ENCODE measurements around the gene TMEM127. TPM values are rescaled to one million over a fixed set of nuclear protein-coding genes. Genes with fewer than 3 reads are reported as not detected.

TMEM127 gene
- total RNA-seq, 1 experiment from 2014 or later, result 25.5 TPM

GRCh38 chr2:96274355-96275056 is 8.7 kb upstream of the TMEM127 start:
- no peaks in the 10 kb centered on the region for H3K9me3 ChIP-seq (ENCODE audit: low read depth, low read length, poor library complexity, severe bottlenecking)
- H3K4me1 ChIP-seq (ENCODE audit: insufficient read depth, low read length, poor library complexity, severe bottlenecking), result no peaks in the 10 kb centered on the region
- CTCF ChIA-PET, result no interaction called here
- no peak overlapping the region for H3K27ac ChIP-seq (ENCODE audit: low read depth, low read length, poor library complexity, severe bottlenecking)
- DNase-seq (ENCODE audit: low spot score), result no peak
- BruUV-seq (replicated peaks), result TSS peak; percentile 66
- no peak overlapping the region for H3K4me3 ChIP-seq (ENCODE audit: low read depth, low read length, poor library complexity, severe bottlenecking)
- intact Hi-C loops (cut with micrococcal nuclease; ENCODE audit: unreplicated experiment), result no loop called here
- H3K36me3 ChIP-seq (ENCODE audit: insufficient read depth, low read length, poor library complexity, severe bottlenecking), result peaks cover 69% of the 10 kb centered on the region
- POLR2A ChIA-PET (ENCODE audit: low non-redundant PET), result no interaction called here
- H3K27me3 ChIP-seq (replicated peaks; ENCODE audit: insufficient read depth, low read depth, low read length, poor library complexity), result no peaks in the 10 kb centered on the region
- TF ChIP-seq EZH2 (IDR thresholded peaks at IDR 0.05; ENCODE audit: borderline replicate concordance, low read depth, low read length, poor library complexity, severe bottlenecking), result no peak
- no peak for TF ChIP-seq CTCF (conservative IDR thresholded peaks at IDR 0.05; ENCODE audit: low read depth, low read length)

GRCh38 chr2:96273763-96274162 is 8.0 kb upstream of the TMEM127 start:
- H3K27me3 ChIP-seq (replicated peaks; ENCODE audit: insufficient read depth, low read depth, low read length, poor library complexity), result no peaks in the 10 kb centered on the region
- ChIA-PET POLR2A (ENCODE audit: low non-redundant PET) (no interaction called here), CTCF (no interaction called here)
- peaks cover 69% of the 10 kb centered on the region for H3K36me3 ChIP-seq (ENCODE audit: insufficient read depth, low read length, poor library complexity, severe bottlenecking)
- no peak for DNase-seq (ENCODE audit: low spot score)
- H3K4me3 ChIP-seq (ENCODE audit: low read depth, low read length, poor library complexity, severe bottlenecking), result no peak overlapping the region
- intact Hi-C loops (cut with micrococcal nuclease; ENCODE audit: unreplicated experiment), result no loop called here
- no peak overlapping the region for H3K27ac ChIP-seq (ENCODE audit: low read depth, low read length, poor library complexity, severe bottlenecking)
- H3K4me1 ChIP-seq (ENCODE audit: insufficient read depth, low read length, poor library complexity, severe bottlenecking), result no peaks in the 10 kb centered on the region
- TF ChIP-seq EZH2 (IDR thresholded peaks at IDR 0.05; ENCODE audit: borderline replicate concordance, low read depth, low read length, poor library complexity, severe bottlenecking) (no peak), CTCF (conservative IDR thresholded peaks at IDR 0.05; ENCODE audit: low read depth, low read length) (no peak)
- H3K9me3 ChIP-seq (ENCODE audit: low read depth, low read length, poor library complexity, severe bottlenecking), result no peaks in the 10 kb centered on the region
- BruUV-seq (replicated peaks), result no TSS peak

- no peak for DNase-seq (ENCODE audit: low spot score)
- H3K36me3 ChIP-seq (ENCODE audit: insufficient read depth, low read length, poor library complexity, severe bottlenecking), result peaks cover 67% of the 10 kb centered on the region
- TF ChIP-seq CTCF (conservative IDR thresholded peaks at IDR 0.05; ENCODE audit: low read depth, low read length), result 0 out of 2 replicates have a peak, but pooled peaks have one; percentile 11
- no peak for TF ChIP-seq EZH2 (IDR thresholded peaks at IDR 0.05; ENCODE audit: borderline replicate concordance, low read depth, low read length, poor library complexity, severe bottlenecking)
- H3K4me3 ChIP-seq (ENCODE audit: low read depth, low read length, poor library complexity, severe bottlenecking), result no peak overlapping the region
- no peaks in the 10 kb centered on the region for H3K27me3 ChIP-seq (replicated peaks; ENCODE audit: insufficient read depth, low read depth, low read length, poor library complexity)
- CTCF ChIA-PET, result no interaction called here
- no peak overlapping the region for H3K27ac ChIP-seq (ENCODE audit: low read depth, low read length, poor library complexity, severe bottlenecking)
- TSS peak; percentile 18 for BruUV-seq (replicated peaks)
- H3K9me3 ChIP-seq (ENCODE audit: low read depth, low read length, poor library complexity, severe bottlenecking), result no peaks in the 10 kb centered on the region
- POLR2A ChIA-PET (ENCODE audit: low non-redundant PET), result no interaction called here
- no peaks in the 10 kb centered on the region for H3K4me1 ChIP-seq (ENCODE audit: insufficient read depth, low read length, poor library complexity, severe bottlenecking)
- intact Hi-C loops (cut with micrococcal nuclease; ENCODE audit: unreplicated experiment), result no loop called here
Observed at GRCh38 chr2:96271995-96272394, 6.2 kb upstream of the TMEM127 start.
